H1 (cell line): Measurements from ENCODE around the gene OPCML. TPM values are rescaled to one million over a fixed set of nuclear protein-coding genes. Genes with fewer than 3 reads are reported as not detected.

ENCODE experiments used
- CTBP2 ChIP-seq: IDR thresholded peaks from 2 replicates; pipeline ENCODE4 v1.7.0; 2011; ENCODE audit warnings: borderline replicate concordance, mild to moderate bottlenecking, moderate library complexity, mixed read lengths, low read length; ENCODE audit not compliant: insufficient read depth, insufficient read length
- EZH2 ChIP-seq: fragments of 200-600 bp; sonication (generic); IDR thresholded peaks from 2 replicates; pipeline ENCODE4 v1.7.1; 2012; ENCODE audit warnings: low read depth, mild to moderate bottlenecking, moderate library complexity, low read length, inconsistent platforms; ENCODE audit not compliant: severe bottlenecking
- KDM1A ChIP-seq: fragments of 200-600, 300-600 bp; sonication (generic); IDR thresholded peaks from 2 replicates; pipeline ENCODE4 v1.7.1; 2016; ENCODE audit warnings: mild to moderate bottlenecking, low read length, borderline replicate concordance
- KDM4A ChIP-seq: IDR thresholded peaks from one replicate; pipeline ENCODE4 v1.7.1; 2012; ENCODE audit warnings: low read depth, mild to moderate bottlenecking, moderate library complexity, low read length, inconsistent platforms; ENCODE audit not compliant: severe bottlenecking
- RFX5 ChIP-seq: IDR thresholded peaks from 2 replicates; pipeline ENCODE4 v1.6.1; 2011; ENCODE audit warnings: low read depth, low read length, improper control_type of control experiment, borderline replicate concordance
- polyA plus RNA-seq, 7 experiments: library from polyadenylated mRNA; depleted of rRNA in 3 of 7; stranded (reverse) in 5 of 7; unstranded in 2 of 7; fragments of >200 nt in 5 of 7; fragments of 200-250 nt in 2 of 7; gene quantifications; 1 replicate in 5 of 7; 2 replicates in 1 of 7; 4 replicates in 1 of 7; pipeline versions ENCODE4 v1.2.1 to v1.2.3, GENCODE V29; 2011 to 2013; ENCODE audit warnings: missing spikeins in 2 of 7, mixed read lengths in 2 of 7
- total RNA-seq: library from RNA; stranded (reverse); fragmentation: NEBNext Ultra II Directional; extraction: Animal tissue kit (Norgen Biotek cat#: 25700); gene quantifications from 2 replicates; pipeline ENCODE4 v1.2.1, GENCODE V29; 2021

Gene OPCML
- total and polyA plus RNA-seq, 2 of the 8 experiments (the other 6 are each of a cell fraction or from before 2014, with no cell fraction given): 2.3 to 3.1 TPM

DNA sequence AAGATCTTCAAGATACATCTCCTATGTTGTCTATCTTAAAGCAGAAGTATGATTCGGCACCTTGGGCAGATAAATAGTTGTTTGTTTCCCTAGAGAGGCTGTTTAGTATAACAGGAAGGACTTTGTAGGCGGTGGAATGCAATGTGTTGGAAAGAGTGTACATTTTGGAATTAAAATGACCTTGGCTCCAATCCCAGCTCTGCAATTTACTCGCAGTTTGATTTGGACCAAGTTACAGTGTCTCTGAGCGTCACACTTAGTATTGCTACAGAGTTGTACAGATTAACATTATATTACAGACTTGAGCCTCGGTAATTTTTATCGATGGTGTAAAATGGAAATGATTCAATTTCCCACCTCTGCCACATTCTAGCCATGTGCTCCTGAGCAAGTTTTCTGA lies 265.3 kb downstream of the OPCML start (continued):
- TF ChIP-seq KDM1A (no peak), EZH2 (no peak), CTBP2 (no peak), KDM4A (no peak), RFX5 (no peak)
